GM18507 (cell line): Measurements from ENCODE around the gene PRKCH.

Source experiments
- DNase-seq: peaks from one replicate; pipeline ENCODE4 v3.0.0; 2011; ENCODE audit warnings: low read depth; ENCODE audit not compliant: insufficient read length; ENCODE audit errors: extremely low spot score
- FAIRE-seq: peaks from 2 replicates; lab custom pipeline; 2011; peaks lifted over from hg19 to GRCh38; lab: Jason Lieb, UNC

PRKCH gene

DNA sequence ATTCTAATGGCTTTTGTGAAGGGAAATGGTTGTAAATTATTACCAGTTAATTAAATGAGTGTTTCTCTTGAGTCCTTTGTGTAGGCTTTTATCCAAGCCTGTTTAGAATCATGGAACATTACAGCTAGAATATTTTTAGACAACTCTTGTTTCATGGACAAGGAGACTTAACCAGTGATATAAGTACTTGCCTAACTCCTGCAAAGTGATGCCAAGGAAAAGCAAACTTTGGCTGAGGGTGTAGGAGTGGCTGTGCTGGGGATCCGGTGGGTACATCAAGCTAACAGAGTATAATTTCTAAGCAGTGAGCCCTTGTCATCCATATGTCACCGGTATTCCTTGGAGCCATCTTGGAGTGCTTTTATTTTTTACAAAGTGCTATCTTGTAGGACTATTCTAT is 61.5 kb downstream of the PRKCH start:
- FAIRE-seq, result no peak
- no peak for DNase-seq

DNA sequence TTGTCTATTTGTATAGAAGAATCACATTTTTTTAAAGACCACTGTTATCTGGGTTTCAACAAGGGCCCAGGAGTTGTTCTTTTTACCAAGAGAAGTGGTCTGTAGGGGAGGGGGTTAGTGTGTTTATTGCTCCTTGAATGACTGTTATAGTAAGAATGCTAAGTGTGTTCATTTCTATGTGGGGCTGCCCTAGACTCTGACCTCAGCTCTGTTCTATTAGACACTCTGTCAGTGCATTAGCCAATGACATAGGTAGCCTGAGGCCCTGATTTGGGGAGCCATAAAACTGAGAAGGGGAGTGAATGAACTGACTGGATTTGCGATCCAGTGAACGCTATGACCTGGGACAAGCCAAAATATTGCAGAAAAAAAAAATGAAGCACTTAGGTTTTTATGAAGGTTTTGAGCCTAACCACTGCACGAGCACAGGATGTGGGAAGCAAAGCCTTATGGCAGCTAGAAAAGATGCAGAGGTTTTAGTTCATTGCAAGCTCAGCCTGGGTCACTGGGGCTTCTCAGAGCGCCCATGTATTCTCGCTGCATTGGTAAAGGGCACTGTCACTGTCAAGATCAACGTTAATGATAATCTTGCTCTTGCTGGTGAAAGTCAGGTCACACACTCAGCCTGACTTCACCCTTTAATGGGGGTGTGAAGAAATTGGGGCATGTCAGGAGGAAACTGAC is 63.8 kb downstream of the PRKCH start:
- DNase-seq (no peak), FAIRE-seq (no peak)

- no peak for FAIRE-seq
Measured at GRCh38 chr14:61386173-61386772, 64.9 kb downstream of the PRKCH start.

DNA sequence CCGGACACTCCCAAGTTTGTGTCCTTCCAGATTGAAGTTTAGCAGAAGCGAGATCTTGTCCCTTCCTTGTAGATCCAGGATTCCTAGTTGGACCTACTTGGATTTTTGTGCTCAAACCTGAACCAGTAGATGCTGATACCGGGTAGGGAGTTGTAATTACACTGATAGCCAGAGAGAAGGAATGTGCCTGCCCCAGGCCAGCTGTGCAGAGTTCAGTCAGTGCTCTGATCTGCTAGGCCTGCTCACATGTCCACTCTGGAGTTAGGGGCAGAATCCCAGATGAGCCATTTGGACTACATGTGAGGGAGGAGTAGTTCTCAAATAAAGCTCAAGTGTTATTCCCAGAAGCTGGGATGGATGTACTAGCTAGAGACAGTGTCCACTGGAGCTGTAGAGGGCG is 65.7 kb downstream of the PRKCH start:
- no peak for FAIRE-seq

More at GRCh38 chr14:61386173-61386772, 64.9 kb downstream of the PRKCH start:
- DNase-seq, result no peak

DNA sequence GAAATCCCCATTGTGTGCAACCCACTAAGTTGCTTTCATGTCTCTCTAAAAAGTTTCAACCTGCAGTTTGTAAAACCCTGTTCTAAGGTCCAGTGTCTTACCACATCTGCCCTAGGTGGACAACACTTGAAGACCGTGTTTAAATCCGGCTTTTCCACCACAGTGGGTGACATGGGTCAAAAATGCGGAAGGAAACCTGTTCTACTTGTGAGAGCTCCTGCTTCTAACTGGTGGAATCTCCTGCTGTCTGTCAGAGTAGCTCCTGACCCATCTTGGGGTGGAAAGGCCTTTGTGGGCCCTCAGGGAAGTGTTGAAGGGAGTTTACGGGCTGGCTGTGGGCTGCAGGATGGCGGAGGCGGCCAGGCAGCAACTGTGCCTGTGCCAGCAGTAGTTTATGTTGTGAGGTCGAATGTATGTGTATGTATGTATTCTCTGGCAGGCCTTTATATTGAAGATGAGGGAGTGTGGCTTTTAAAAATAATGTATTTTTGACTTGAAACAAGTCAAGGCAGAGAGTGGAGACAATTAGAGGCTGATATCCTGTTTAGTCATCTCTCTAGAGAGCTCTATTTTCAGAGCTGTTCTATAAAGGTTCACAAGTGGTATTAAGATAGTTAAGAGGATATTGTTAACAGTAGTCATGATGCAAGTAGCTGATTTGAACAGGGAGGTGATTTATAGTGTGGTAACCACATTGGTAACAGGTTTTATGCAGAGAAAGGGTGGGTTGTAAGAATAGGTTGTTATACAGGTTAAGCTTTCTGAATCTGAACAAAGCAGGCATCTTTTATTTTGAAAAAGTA is 67.0 kb downstream of the PRKCH start:
- DNase-seq, result peak; percentile 7
- FAIRE-seq, result no peak

More for the DNA sequence above, 65.7 kb downstream of the PRKCH start:
- no peak for DNase-seq

DNA sequence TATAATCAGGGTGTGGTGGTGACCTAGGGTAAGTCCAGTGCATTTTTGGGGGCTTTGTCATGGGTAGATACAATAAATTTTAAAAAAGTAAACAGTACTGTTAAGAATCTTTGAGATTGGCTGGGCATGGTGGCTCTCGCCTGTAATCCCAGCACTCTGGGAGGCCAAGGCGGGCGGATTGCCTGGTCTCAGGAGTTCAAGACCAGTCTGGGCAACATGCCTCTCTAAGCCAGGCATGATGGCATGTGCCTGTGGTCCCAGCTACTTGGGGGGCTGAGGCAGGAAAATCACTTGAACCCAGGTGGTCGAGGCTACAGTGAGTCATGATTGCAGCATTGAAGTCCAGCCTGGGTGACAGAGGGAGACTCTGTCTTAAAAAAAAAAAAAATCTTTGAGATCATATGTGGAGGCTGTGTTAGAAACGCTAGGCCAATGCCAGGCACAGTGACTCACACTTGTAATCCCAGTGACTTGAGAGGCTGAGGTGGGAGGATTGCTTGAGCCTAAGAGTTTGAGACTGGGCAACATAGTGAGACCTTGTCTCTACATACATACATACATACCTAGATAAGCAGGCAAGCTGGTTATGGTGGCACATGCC is 67.7 kb downstream of the PRKCH start:
- DNase-seq, result no peak
- no peak for FAIRE-seq

- FAIRE-seq, result no peak
- DNase-seq, result no peak
Measured at GRCh38 chr14:61391119-61391518, 69.7 kb downstream of the PRKCH start.

GRCh38 chr14:61392297-61392696 is 70.9 kb downstream of the PRKCH start:
- no peak for DNase-seq
- FAIRE-seq, result no peak

DNA sequence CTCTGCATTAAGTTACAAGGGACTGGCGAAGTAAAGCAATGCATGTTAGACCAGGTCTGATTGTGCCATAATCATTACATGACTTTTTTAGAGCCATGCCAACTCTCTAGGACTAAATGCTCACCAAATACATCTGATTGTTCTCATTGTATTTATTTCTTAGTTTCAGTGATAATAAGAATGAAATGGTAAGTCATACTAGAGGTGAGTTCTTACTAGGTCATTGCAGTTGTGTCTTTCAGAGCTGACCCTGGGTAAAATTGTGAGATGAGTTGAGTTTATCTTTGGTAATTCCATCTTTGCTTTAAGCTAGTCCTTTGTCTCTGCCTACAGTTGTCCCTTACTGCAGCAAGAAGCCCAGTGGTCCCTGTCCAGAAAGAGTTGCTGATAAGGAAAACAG is 73.2 kb downstream of the PRKCH start:
- FAIRE-seq (no peak), DNase-seq (no peak)

- FAIRE-seq (no peak), DNase-seq (no peak)
Measured at GRCh38 chr14:61395115-61395725, 73.8 kb downstream of the PRKCH start.

GRCh38 chr14:61396279-61396678 is 74.9 kb downstream of the PRKCH start:
- no peak for FAIRE-seq

DNA sequence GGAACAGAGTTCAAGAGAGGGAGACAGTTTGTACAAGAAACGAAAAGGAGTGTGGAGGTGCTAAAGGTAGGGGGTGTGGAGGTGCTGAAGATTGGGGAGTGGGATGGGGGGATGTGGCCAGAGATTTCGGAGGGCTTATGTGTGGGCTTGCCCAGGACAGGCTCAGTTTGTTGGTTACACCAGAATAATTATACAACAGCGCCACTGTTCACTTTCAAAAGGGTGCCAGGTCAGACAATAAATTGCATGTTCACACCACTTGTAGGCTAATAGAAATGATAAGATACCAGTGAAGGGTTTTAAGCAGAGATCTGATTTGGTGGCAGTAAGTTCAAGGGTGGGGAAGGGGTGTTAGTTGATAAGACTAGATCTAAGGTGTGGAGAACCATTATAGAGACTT is 75.3 kb downstream of the PRKCH start:
- no peak for DNase-seq
- FAIRE-seq, result no peak

More at GRCh38 chr14:61396279-61396678, 74.9 kb downstream of the PRKCH start:
- no peak for DNase-seq

GRCh38 chr14:61397615-61398014 is 76.2 kb downstream of the PRKCH start:
- DNase-seq (no peak), FAIRE-seq (no peak)

GRCh38 chr14:61398221-61398620 is 76.8 kb downstream of the PRKCH start:
- no peak for FAIRE-seq
- no peak for DNase-seq

DNA sequence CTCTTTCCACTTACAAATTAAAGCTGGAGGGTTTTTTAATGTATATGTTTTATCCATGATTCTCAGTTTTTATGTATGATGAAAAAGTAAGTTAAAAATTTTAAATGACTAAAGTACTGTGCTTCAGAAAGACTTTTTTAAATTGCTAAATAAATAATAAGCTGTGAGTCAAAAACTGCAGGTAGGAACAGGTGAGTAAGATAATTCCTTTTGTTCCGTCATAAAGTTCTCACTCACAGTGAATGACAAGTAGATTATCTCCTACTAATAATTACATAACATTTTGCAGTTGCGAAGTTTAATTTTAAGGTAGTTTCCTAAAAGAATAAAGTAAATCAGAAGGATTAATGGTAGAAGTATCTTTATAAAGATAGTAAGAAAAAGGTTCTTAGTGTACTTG is 78.0 kb downstream of the PRKCH start:
- DNase-seq (no peak), FAIRE-seq (no peak)

GRCh38 chr14:61401461-61401860 is 80.1 kb downstream of the PRKCH start:
- DNase-seq, result no peak
- no peak for FAIRE-seq

DNA sequence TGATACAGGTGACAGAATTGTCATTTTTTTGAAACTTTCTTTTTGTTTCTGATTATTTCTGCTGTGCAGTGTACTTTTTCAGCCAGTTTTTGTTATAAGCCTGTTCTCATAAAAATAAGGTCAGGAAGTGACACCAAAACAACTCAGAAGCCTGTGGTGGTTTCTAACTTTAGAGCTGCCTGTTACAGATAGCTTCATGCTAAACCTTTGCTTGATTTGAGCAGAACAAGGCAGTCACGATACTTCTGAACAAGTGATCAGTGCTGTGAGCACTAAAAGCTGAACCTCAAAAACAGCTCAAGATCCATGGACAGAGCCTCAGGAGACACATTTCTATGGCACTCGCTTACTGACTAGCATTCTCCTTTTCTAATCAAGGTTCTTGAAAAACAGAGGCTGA is 82.0 kb downstream of the PRKCH start:
- no peak for DNase-seq
- FAIRE-seq, result peak; percentile 5

DNA sequence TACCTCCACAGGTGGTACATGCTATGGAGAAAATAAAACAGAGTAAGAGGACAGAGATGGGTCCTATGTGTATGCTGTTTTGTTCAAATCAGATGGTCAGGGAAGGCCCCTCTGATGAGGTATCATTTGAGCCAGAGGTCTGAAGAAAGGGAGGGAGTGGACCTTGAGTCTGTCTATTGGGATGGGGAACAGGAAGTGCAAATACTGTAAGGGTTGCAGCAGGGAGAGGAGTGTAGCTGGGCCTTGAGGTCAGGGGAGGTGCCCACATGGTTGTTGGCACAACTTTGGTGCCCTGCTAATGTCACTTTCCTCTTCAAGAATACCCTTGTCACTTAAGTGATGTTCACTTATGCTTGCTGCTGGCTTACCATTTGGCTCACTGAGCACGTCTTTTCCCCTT is 83.3 kb downstream of the PRKCH start:
- FAIRE-seq (no peak), DNase-seq (no peak)

DNA sequence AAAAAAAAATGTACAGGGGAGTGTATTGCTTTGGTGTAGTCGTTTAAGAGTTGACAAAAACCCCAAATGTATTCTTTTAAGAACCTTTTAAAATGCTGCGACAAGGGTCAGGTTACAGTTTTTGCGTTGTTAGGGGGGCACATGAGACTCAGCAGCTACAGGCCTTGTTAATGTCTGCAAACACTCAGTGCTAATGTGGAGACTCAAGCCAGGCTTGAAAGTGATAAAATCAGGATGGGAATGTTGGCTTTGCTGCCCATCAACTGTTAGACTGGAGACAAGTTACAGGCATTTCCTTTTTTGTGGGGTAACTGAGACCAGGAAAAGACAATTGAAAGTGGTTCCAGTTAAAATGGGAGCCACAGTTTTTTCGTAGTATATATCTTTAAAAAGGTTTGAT is 84.8 kb downstream of the PRKCH start:
- FAIRE-seq (no peak), DNase-seq (no peak)

DNA sequence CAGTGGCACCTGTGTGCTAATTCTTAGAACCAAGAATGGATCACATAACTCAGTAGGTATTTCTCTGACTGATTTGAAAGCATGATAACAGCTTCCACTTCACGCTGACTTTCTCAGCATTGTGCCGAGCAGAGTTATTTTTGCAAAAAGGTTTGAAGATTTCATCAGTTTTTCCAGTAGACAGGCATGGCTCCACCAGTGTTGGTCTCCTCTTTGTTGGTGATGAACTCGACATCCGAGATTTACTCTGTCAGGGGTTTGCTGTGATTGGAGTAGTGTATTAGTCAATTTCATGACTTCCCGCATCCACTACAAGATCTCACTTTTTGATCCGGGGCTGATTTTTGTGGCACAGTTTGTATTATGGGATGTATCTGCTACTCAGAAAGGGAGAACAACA is 85.3 kb downstream of the PRKCH start:
- DNase-seq (no peak), FAIRE-seq (no peak)
